ENCODE results near the gene CHD3. TPM values are rescaled to one million over a fixed set of nuclear protein-coding genes. Genes with fewer than 3 reads are reported as not detected.

CHD3 gene
- total and polyA plus RNA-seq, 2 donors from 2014 or later: 41.5 to 94.6 TPM

GRCh38 chr17:7956228-7956965, 67.8 kb downstream of the CHD3 start:
- no peaks in the 10 kb centered on the region for H3K9me3 ChIP-seq (ENCODE audit: control insufficient read depth in 2 of 3, insufficient read depth in 1 of 3, low read length in 3 of 3)
- FAIRE-seq (no peak), DNase-seq (peak in 3 of 5 donors; percentile 14 to 69 (median 26))
- H3K4me3 ChIP-seq (ENCODE audit: low read length in 3 of 3): no peak overlapping the region
- H3K27ac ChIP-seq (ENCODE audit: low read depth in 2 of 2, low read length in 2 of 2): no peak overlapping the region
- no peak overlapping the region for H3K9ac ChIP-seq (ENCODE audit: low read length in 3 of 3)
- TF ChIP-seq, protein P1, sequence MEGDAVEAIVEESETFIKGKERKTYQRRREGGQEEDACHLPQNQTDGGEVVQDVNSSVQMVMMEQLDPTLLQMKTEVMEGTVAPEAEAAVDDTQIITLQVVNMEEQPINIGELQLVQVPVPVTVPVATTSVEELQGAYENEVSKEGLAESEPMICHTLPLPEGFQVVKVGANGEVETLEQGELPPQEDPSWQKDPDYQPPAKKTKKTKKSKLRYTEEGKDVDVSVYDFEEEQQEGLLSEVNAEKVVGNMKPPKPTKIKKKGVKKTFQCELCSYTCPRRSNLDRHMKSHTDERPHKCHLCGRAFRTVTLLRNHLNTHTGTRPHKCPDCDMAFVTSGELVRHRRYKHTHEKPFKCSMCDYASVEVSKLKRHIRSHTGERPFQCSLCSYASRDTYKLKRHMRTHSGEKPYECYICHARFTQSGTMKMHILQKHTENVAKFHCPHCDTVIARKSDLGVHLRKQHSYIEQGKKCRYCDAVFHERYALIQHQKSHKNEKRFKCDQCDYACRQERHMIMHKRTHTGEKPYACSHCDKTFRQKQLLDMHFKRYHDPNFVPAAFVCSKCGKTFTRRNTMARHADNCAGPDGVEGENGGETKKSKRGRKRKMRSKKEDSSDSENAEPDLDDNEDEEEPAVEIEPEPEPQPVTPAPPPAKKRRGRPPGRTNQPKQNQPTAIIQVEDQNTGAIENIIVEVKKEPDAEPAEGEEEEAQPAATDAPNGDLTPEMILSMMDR (IDR thresholded peaks at IDR 0.05; ENCODE audit: borderline replicate concordance, extremely low read depth, insufficient read depth): no peak
- H3K27me3 ChIP-seq (ENCODE audit: control insufficient read depth, insufficient read depth, low read length): no peaks in the 10 kb centered on the region
- intact Hi-C loops (cut with DNase I): no loop called here
- no peaks in the 10 kb centered on the region for H3K4me1 ChIP-seq (ENCODE audit: control insufficient read depth in 2 of 3, insufficient read depth in 2 of 3, low read depth in 1 of 3, low read length in 3 of 3)
- no peaks in the 10 kb centered on the region for H3K36me3 ChIP-seq (ENCODE audit: control insufficient read depth in 2 of 3, insufficient read depth in 3 of 3, low read length in 3 of 3)

DNA sequence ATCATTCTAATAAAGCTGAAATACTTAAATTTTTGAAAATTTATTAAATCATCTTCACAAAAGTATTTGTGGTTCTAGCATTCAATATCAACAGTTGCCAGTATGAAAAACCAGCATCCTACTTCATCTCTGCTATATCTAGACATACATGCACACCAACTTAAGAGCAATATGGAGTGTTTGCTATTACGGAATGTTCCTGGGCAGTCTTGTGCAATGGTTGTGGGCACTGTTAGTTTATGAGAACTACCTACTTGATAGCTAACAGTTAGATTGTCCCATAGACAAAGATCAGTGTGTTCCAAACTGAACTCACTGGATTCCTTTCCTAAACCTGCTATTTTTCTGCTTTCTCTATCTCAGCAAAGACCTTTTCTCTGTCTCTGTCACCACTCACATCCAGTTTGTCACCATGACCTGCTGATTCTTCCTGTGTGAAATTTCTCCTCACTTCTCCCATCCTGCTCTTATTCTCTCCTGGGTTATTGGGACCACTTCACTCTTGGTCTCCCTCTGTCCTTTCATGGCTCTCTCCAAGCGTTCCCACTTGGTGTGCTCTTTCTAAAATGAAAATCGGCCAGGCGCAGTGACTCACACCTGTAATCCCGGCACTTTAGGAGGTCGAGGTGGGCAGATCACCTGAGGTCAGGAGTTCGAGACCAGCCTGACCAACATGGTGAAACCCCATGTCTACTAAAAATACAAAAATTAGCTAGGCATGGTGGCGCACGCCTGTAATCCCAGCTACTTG, 71.1 kb downstream of the CHD3 start:
- H3K27ac ChIP-seq (ENCODE audit: low read depth in 2 of 2, low read length in 2 of 2): no peak overlapping the region
- no peaks in the 10 kb centered on the region for H3K9me3 ChIP-seq (ENCODE audit: control insufficient read depth in 2 of 3, insufficient read depth in 1 of 3, low read length in 3 of 3)
- no peak overlapping the region for H3K4me3 ChIP-seq (ENCODE audit: low read length in 3 of 3)
- no peaks in the 10 kb centered on the region for H3K27me3 ChIP-seq (ENCODE audit: control insufficient read depth, insufficient read depth, low read length)
- intact Hi-C loops (cut with DNase I): no loop called here
- FAIRE-seq (no peak), DNase-seq (no peak)
- no peaks in the 10 kb centered on the region for H3K36me3 ChIP-seq (ENCODE audit: control insufficient read depth in 2 of 3, insufficient read depth in 3 of 3, low read length in 3 of 3)
- H3K9ac ChIP-seq (ENCODE audit: low read length in 3 of 3): no peak overlapping the region
- H3K4me1 ChIP-seq (ENCODE audit: control insufficient read depth in 2 of 3, insufficient read depth in 2 of 3, low read depth in 1 of 3, low read length in 3 of 3): no peaks in the 10 kb centered on the region
- TF ChIP-seq, protein P1 (IDR thresholded peaks at IDR 0.05; ENCODE audit: borderline replicate concordance, extremely low read depth, insufficient read depth): no peak

- Histone ChIP-seq H3K27ac (ENCODE audit: low read depth in 2 of 2, low read length in 2 of 2) (no peak overlapping the region), H3K36me3 (ENCODE audit: control insufficient read depth in 2 of 3, insufficient read depth in 3 of 3, low read length in 3 of 3) (no peaks in the 10 kb centered on the region), H3K9me3 (ENCODE audit: control insufficient read depth in 2 of 3, insufficient read depth in 1 of 3, low read length in 3 of 3) (no peaks in the 10 kb centered on the region), H3K4me1 (ENCODE audit: control insufficient read depth in 2 of 3, insufficient read depth in 2 of 3, low read depth in 1 of 3, low read length in 3 of 3) (no peaks in the 10 kb centered on the region), H3K9ac (ENCODE audit: low read length in 3 of 3) (no peak overlapping the region), H3K27me3 (ENCODE audit: control insufficient read depth, insufficient read depth, low read length) (no peaks in the 10 kb centered on the region), H3K4me3 (ENCODE audit: low read length in 3 of 3) (no peak overlapping the region)
- TF ChIP-seq, protein P1 (IDR thresholded peaks at IDR 0.05; ENCODE audit: borderline replicate concordance, extremely low read depth, insufficient read depth): no peak
- FAIRE-seq (no peak), DNase-seq (no peak)
- intact Hi-C loops (cut with DNase I): no loop called here
Measured at GRCh38 chr17:7961421-7961820, 72.8 kb downstream of the CHD3 start.

Other genes starting within 250 kb of the CHD3 start
- gene ATP1B2, start 237.9 kb upstream of the CHD3 start, total RNA-seq: 7.6 TPM
- 12.8 TPM for gene ATP1B2, start 237.9 kb upstream of the CHD3 start, polyA plus RNA-seq (ENCODE audit: insufficient read depth, low read depth, low replicate concordance)
- 66.9 TPM for gene TP53, start 201.3 kb upstream of the CHD3 start, total RNA-seq
- 14.8 TPM for gene TP53, start 201.3 kb upstream of the CHD3 start, polyA plus RNA-seq (ENCODE audit: insufficient read depth, low read depth, low replicate concordance)
- gene WRAP53, start 200.3 kb upstream of the CHD3 start, total RNA-seq: 6.5 TPM
- 10.8 TPM for gene WRAP53, start 200.3 kb upstream of the CHD3 start, polyA plus RNA-seq (ENCODE audit: insufficient read depth, low read depth, low replicate concordance)
- gene EFNB3, start 183.6 kb upstream of the CHD3 start, total RNA-seq: 3.5 TPM
- gene EFNB3, start 183.6 kb upstream of the CHD3 start, polyA plus RNA-seq (ENCODE audit: insufficient read depth, low read depth, low replicate concordance): 2.3 TPM
- gene DNAH2, start 171.0 kb upstream of the CHD3 start, total RNA-seq: 0.66 TPM
- 0.17 TPM for gene DNAH2, start 171.0 kb upstream of the CHD3 start, polyA plus RNA-seq (ENCODE audit: insufficient read depth, low read depth, low replicate concordance)
- gene KDM6B, start 54.6 kb upstream of the CHD3 start, total RNA-seq: 32.3 TPM
- gene KDM6B, start 54.6 kb upstream of the CHD3 start, polyA plus RNA-seq (ENCODE audit: insufficient read depth, low read depth, low replicate concordance): 3.9 TPM
- 17.6 TPM for gene TMEM88, start 33.7 kb upstream of the CHD3 start, total RNA-seq
- gene TMEM88, start 33.7 kb upstream of the CHD3 start, polyA plus RNA-seq (ENCODE audit: insufficient read depth, low read depth, low replicate concordance): 59.8 TPM
- 69.6 TPM for gene NAA38, start 31.2 kb upstream of the CHD3 start, total RNA-seq
- 246 TPM for gene NAA38, start 31.2 kb upstream of the CHD3 start, polyA plus RNA-seq (ENCODE audit: insufficient read depth, low read depth, low replicate concordance)
- 20.4 TPM for gene CYB5D1, start 30.8 kb upstream of the CHD3 start, total RNA-seq
- 14.3 TPM for gene CYB5D1, start 30.8 kb upstream of the CHD3 start, polyA plus RNA-seq (ENCODE audit: insufficient read depth, low read depth, low replicate concordance)
- gene RNF227, start 27.5 kb downstream of the CHD3 start, total RNA-seq: 2.5 TPM
- 2.5 TPM for gene RNF227, start 27.5 kb downstream of the CHD3 start, polyA plus RNA-seq (ENCODE audit: insufficient read depth, low read depth, low replicate concordance)
- gene KCNAB3, start 41.1 kb downstream of the CHD3 start, total RNA-seq: 3.9 TPM
- 0.71 TPM for gene KCNAB3, start 41.1 kb downstream of the CHD3 start, polyA plus RNA-seq (ENCODE audit: insufficient read depth, low read depth, low replicate concordance)
- gene TRAPPC1, start 43.2 kb downstream of the CHD3 start, total RNA-seq: 149 TPM
- 291 TPM for gene TRAPPC1, start 43.2 kb downstream of the CHD3 start, polyA plus RNA-seq (ENCODE audit: insufficient read depth, low read depth, low replicate concordance)
- gene CNTROB, start 43.4 kb downstream of the CHD3 start, total RNA-seq: 27.5 TPM
- gene CNTROB, start 43.4 kb downstream of the CHD3 start, polyA plus RNA-seq (ENCODE audit: insufficient read depth, low read depth, low replicate concordance): 11.6 TPM
- gene GUCY2D, start 113.8 kb downstream of the CHD3 start, total RNA-seq: 0.19 TPM
- 0.24 TPM for gene GUCY2D, start 113.8 kb downstream of the CHD3 start, polyA plus RNA-seq (ENCODE audit: insufficient read depth, low read depth, low replicate concordance)
- gene ALOX15B, start 150.3 kb downstream of the CHD3 start, total RNA-seq: 8.0 TPM
- gene ALOX15B, start 150.3 kb downstream of the CHD3 start, polyA plus RNA-seq (ENCODE audit: insufficient read depth, low read depth, low replicate concordance): 0.15 TPM
- gene ALOX12B, start 198.9 kb downstream of the CHD3 start, total RNA-seq: not detected
- gene ALOX12B, start 198.9 kb downstream of the CHD3 start, polyA plus RNA-seq (ENCODE audit: insufficient read depth, low read depth, low replicate concordance): not detected
- gene ALOXE3, start 229.7 kb downstream of the CHD3 start, total RNA-seq: not detected
- gene ALOXE3, start 229.7 kb downstream of the CHD3 start, polyA plus RNA-seq (ENCODE audit: insufficient read depth, low read depth, low replicate concordance): not detected
- gene HES7, start 235.3 kb downstream of the CHD3 start, total RNA-seq: 0.25 TPM
- not detected for gene HES7, start 235.3 kb downstream of the CHD3 start, polyA plus RNA-seq (ENCODE audit: insufficient read depth, low read depth, low replicate concordance)